Panc1 (cell line): ENCODE measurements around the gene RMDN3. TPM values are rescaled to one million over a fixed set of nuclear protein-coding genes. Genes with fewer than 3 reads are reported as not detected.

ENCODE experiments used
- ATAC-seq: fragments of 200-7000 bp; cut with Tn5 transposase; 2 replicates; pipeline ENCODE4 v1.9.1; 2020; ENCODE audit warnings: mild to moderate bottlenecking, moderate library complexity
- Bru-seq: library from RNA; stranded (reverse); fragments of 400-500 nt; gene quantifications from one replicate; lab custom pipeline; 2021; lab: Mats Ljungman, UMichigan
- BruChase-seq, 2 experiments: library from RNA; stranded (reverse); fragments of 400-500 nt; gene quantifications; one replicate each; lab custom pipeline; 2021; lab: Mats Ljungman, UMichigan
- BruUV-seq: library from RNA; stranded (reverse); fragments of 400-500 nt; replicated peaks from 2 replicates; lab custom pipeline; 2021; lab: Mats Ljungman, UMichigan
- CTCF ChIA-PET: fragments of 300-600 bp; sonication (Branson Sonifier 250); formaldehyde crosslinking; loops from one replicate; lab custom pipeline; 2022; ENCODE audit warnings: antibody characterized with exemption; lab: Charles Lee
- POLR2A ChIA-PET: fragments of 300-600 bp; sonication (Branson Sonifier 250); formaldehyde crosslinking; loops from one replicate; lab custom pipeline; 2022; ENCODE audit warnings: antibody characterized with exemption; lab: Charles Lee
- DNase-seq: peaks from one replicate; pipeline ENCODE4 v3.0.0-alpha.2; 2010; ENCODE audit warnings: low read depth, low spot score
- H3K27ac ChIP-seq: 2 replicates; pipeline ENCODE4 v1.5.1; 2011; ENCODE audit warnings: mild to moderate bottlenecking, low read length, inconsistent platforms
- H3K27me3 ChIP-seq: fragments of 200-500 bp; sonication (Bioruptor generic); 2 replicates; pipeline ENCODE4 v1.6.0; 2014; ENCODE audit warnings: low read length, inconsistent platforms; ENCODE audit not compliant: control insufficient read depth, insufficient read depth
- H3K36me3 ChIP-seq: fragments of 200-500 bp; sonication (Bioruptor generic); 2 replicates; pipeline ENCODE4 v1.5.1; 2014; ENCODE audit warnings: inconsistent platforms, mild to moderate bottlenecking, low read length, moderate library complexity; ENCODE audit not compliant: control insufficient read depth, insufficient read depth
- H3K4me1 ChIP-seq: 2 replicates; pipeline ENCODE4 v1.5.1; 2011; ENCODE audit warnings: inconsistent platforms, mild to moderate bottlenecking, low read length, moderate library complexity; ENCODE audit not compliant: control insufficient read depth, insufficient read depth
- H3K4me3 ChIP-seq, 2 experiments: 2 replicates each; pipeline ENCODE4 v1.5.1; 2011 to 2012; ENCODE audit warnings: low read depth in 2 of 2, low read length in 2 of 2, mild to moderate bottlenecking in 2 of 2, inconsistent platforms in 1 of 2, moderate library complexity in 1 of 2
- H3K9me3 ChIP-seq: fragments of 200-500 bp; sonication (Bioruptor generic); 2 replicates; pipeline ENCODE4 v1.5.1; 2014; ENCODE audit warnings: low read depth, mild to moderate bottlenecking, inconsistent platforms, low read length, moderate library complexity; ENCODE audit not compliant: control insufficient read depth, insufficient read depth
- CTCF ChIP-seq: fragments of 450-650 bp; IDR thresholded peaks from 2 replicates; pipeline ENCODE4 v1.5.1; 2017; ENCODE audit warnings: mild to moderate bottlenecking
- POLR2AphosphoS5 ChIP-seq: IDR thresholded peaks from 2 replicates; pipeline ENCODE4 v1.6.1; 2012; ENCODE audit warnings: mild to moderate bottlenecking, low read depth, low read length, moderate library complexity
- REST ChIP-seq, 2 experiments: IDR thresholded peaks; 2 replicates each; pipeline ENCODE4 v1.6.1; 2011 to 2012; ENCODE audit warnings: low read depth in 2 of 2, control low read depth in 1 of 2, low read length in 1 of 2, mild to moderate bottlenecking in 1 of 2, moderate library complexity in 1 of 2; ENCODE audit not compliant: insufficient read depth in 1 of 2
- SIN3A ChIP-seq: IDR thresholded peaks from 2 replicates; pipeline ENCODE4 v1.6.1; 2012; ENCODE audit warnings: low read depth, mild to moderate bottlenecking, low read length, moderate library complexity, borderline replicate concordance; ENCODE audit not compliant: insufficient read depth
- TCF7L2 ChIP-seq: IDR thresholded peaks from 2 replicates; pipeline ENCODE4 v1.6.1; 2011; ENCODE audit warnings: mild to moderate bottlenecking, low read depth, low read length, inconsistent platforms
- in situ Hi-C: cut with HindIII; loops from 2 replicates; pipeline ENCODE4 v1.10.0; 2016; ENCODE audit warnings: low sequenced_read_pairs, low pct_unique_long_range_greater_than_20kb
- intact Hi-C: fragments of 100-400 bp; cut with micrococcal nuclease; formaldehyde crosslinking; loops from one replicate; pipeline ENCODE4 v1.10.0; 2022; ENCODE audit not compliant: unreplicated experiment
- long read RNA-seq: library from polyadenylated mRNA; unstranded; transcript quantifications from one replicate; pipeline ENCODE4 v2.0.0, GENCODE V29; 2021; ENCODE audit not compliant: unreplicated experiment
- polyA plus RNA-seq: library from polyadenylated mRNA; unstranded; fragments of >200 nt; gene quantifications from one replicate; pipeline ENCODE4 v1.2.1, GENCODE V29; 2012; ENCODE audit warnings: missing spikeins; ENCODE audit not compliant: insufficient read length
- total RNA-seq: library from RNA; stranded (reverse); gene quantifications from one replicate; pipeline ENCODE4 v1.2.1, GENCODE V29; 2021; ENCODE audit not compliant: unreplicated experiment

The RMDN3 gene
- total RNA-seq (33.2 TPM), Bru-seq, nascent RNA (percentile 62 among the genes with signal in this experiment), BruChase-seq, experiment 1, labeled RNA remaining after a 2-hour chase (percentile 80 among the genes with signal in this experiment), BruChase-seq, experiment 2, labeled RNA remaining after a 6-hour chase (percentile 76 among the genes with signal in this experiment)
- polyA plus RNA-seq, result 29.8 TPM
- long read RNA-seq, transcript RMDN3-202 (13 exons, 2,251 nt), result major isoform, 42 of 82 reads
- long read RNA-seq, partial matches to known transcripts, result 10 of 82 reads
- long read RNA-seq, other reads (novel, unspliced or antisense), result 29 of 82 reads

GRCh38 chr15:40754883-40755811 lies at the start of gene RMDN3:
RMDN3 (minus strand) TSS chr15:40755254; CDS start chr15:40754783, 471 bp downstream.
- ATAC-seq (peak; percentile 92), DNase-seq (no peak)
- no peaks in the 10 kb centered on the region for H3K27me3 ChIP-seq
- in situ Hi-C loops (no loop called here), intact Hi-C loops (no loop called here)
- BruUV-seq, result TSS peak; percentile 98
- peak within 1 kb of the TSS; percentile 63 to 92 for H3K4me3 ChIP-seq
- H3K9me3 ChIP-seq, result no peaks in the 10 kb centered on the region
- ChIA-PET POLR2A (interaction anchor here (0.5 kb wide), 1 partner anchor 12 kb away, joined by 5 read pairs; no protein-coding TSS in a partner anchor), CTCF (no interaction called here)
- peaks cover 14% of the 10 kb centered on the region for H3K4me1 ChIP-seq
- peak within 1 kb of the TSS; percentile 96 for H3K27ac ChIP-seq
- TF ChIP-seq TCF7L2 (peak; percentile 31; the same call in 1 of the 2 replicates), POLR2AphosphoS5 (peak; percentile 89), CTCF (no peak), REST (IDR thresholded peaks at IDR 0.05; ENCODE audit: insufficient read depth in 1 of 2, low read depth in 2 of 2, low read length in 1 of 2) (0 out of 4 replicates have a peak, but pooled peaks of 1 of the 2 experiments have one; percentile 3), SIN3A (peak; percentile 82; the same call in 1 of the 2 replicates)
- no peaks in the 10 kb centered on the region; the same call in 1 of the 2 replicates for H3K36me3 ChIP-seq

- DNase-seq (no peak), ATAC-seq (no peak)
- no TSS peak for BruUV-seq
- intact Hi-C loops, result no loop called here
- no peaks in the 10 kb centered on the region for H3K27me3 ChIP-seq
- no peak overlapping the region for H3K4me3 ChIP-seq
- ChIA-PET CTCF (interaction anchor here (0.7 kb wide), 1 partner anchor 34 kb away, joined by 4 read pairs; the partner anchor contains the start of gene C15orf62), POLR2A (interaction anchor here (0.5 kb wide), 1 partner anchor 471 kb away, joined by 3 read pairs; no protein-coding TSS in a partner anchor)
- H3K4me1 ChIP-seq, result peaks cover 7% of the 10 kb centered on the region
- no peaks in the 10 kb centered on the region for H3K9me3 ChIP-seq
- no peaks in the 10 kb centered on the region for H3K36me3 ChIP-seq
- in situ Hi-C loops, result no loop called here
- H3K27ac ChIP-seq, result no peak overlapping the region
- TF ChIP-seq REST (IDR thresholded peaks at IDR 0.05; ENCODE audit: insufficient read depth in 1 of 2, low read depth in 2 of 2, low read length in 1 of 2), result no peak
- no peak for TF ChIP-seq SIN3A
- no peak for TF ChIP-seq POLR2AphosphoS5
- TF ChIP-seq TCF7L2, result no peak
- TF ChIP-seq CTCF, result no peak
These were observed 48.6 kb upstream of the RMDN3 start for GRCh38 chr15:40803688-40804087.
